IMR-90 (cell line): ENCODE measurements around the gene MAEA. TPM values are rescaled to one million over a fixed set of nuclear protein-coding genes. Genes with fewer than 3 reads are reported as not detected.

Source experiments
- ATAC-seq: fragments of 200-7000 bp; cut with Tn5 transposase; 2 replicates; pipeline ENCODE4 v1.9.1; 2020; ENCODE audit warnings: low read depth, mild to moderate bottlenecking, moderate library complexity
- BruUV-seq: library from RNA; stranded (reverse); fragments of 400-500 nt; replicated peaks from 2 replicates; lab custom pipeline; 2021; lab: Mats Ljungman, UMichigan
- CTCF ChIA-PET: fragments of 300-600 bp; formaldehyde crosslinking; extraction: SDS; loops from one replicate; lab custom pipeline; 2021; ENCODE audit warnings: antibody characterized with exemption; lab: Yijun Ruan, JAX
- POLR2A ChIA-PET: fragments of 300-600 bp; sonication (Branson Sonifier 250); formaldehyde crosslinking; loops from one replicate; lab custom pipeline; 2022; ENCODE audit warnings: antibody characterized with exemption; ENCODE audit not compliant: unreplicated experiment; lab: Charles Lee
- DNase-seq: peaks from one replicate; pipeline ENCODE4 v3.0.0; 2013
- H2AFZ ChIP-seq: replicated peaks from 2 replicates; pipeline ENCODE3; 2013; ENCODE audit warnings: low read length, mild to moderate bottlenecking; ENCODE audit not compliant: poor library complexity
- H2AK5ac ChIP-seq: 2 replicates; pipeline ENCODE4 v1.6.1; 2013; ENCODE audit warnings: low read depth, low read length, inconsistent platforms
- H2AK9ac ChIP-seq: replicated peaks from 2 replicates; pipeline ENCODE3; 2013; ENCODE audit warnings: mild to moderate bottlenecking, low read depth, low read length, moderate library complexity; ENCODE audit not compliant: poor library complexity
- H2BK120ac ChIP-seq: 2 replicates; pipeline ENCODE4 v1.6.1; 2013; ENCODE audit warnings: low read depth, low read length, inconsistent platforms
- H2BK15ac ChIP-seq: 3 replicates; pipeline ENCODE4 v1.6.1; 2013; ENCODE audit warnings: low read depth, low read length, inconsistent platforms
- H2BK20ac ChIP-seq: 2 replicates; pipeline ENCODE4 v1.6.1; 2013; ENCODE audit warnings: low read depth, mild to moderate bottlenecking, inconsistent platforms, low read length, moderate library complexity
- H2BK5ac ChIP-seq: 2 replicates; pipeline ENCODE4 v1.6.1; 2013; ENCODE audit warnings: mild to moderate bottlenecking, low read depth, low read length, inconsistent platforms; ENCODE audit not compliant: poor library complexity, severe bottlenecking
- H3K14ac ChIP-seq: replicated peaks from 2 replicates; pipeline ENCODE4 v1.6.1; 2013; ENCODE audit warnings: low read depth, low read length, inconsistent platforms
- H3K18ac ChIP-seq: 2 replicates; pipeline ENCODE4 v1.6.1; 2013; ENCODE audit warnings: low read depth, low read length, control low read depth
- H3K23ac ChIP-seq: 2 replicates; pipeline ENCODE4 v1.6.1; 2013; ENCODE audit warnings: low read depth, low read length, inconsistent platforms
- H3K27ac ChIP-seq: 2 replicates; pipeline ENCODE4 v1.5.1; 2013; ENCODE audit warnings: mild to moderate bottlenecking, control low read depth, low read length; ENCODE audit not compliant: insufficient read depth
- H3K27me3 ChIP-seq: 2 replicates; pipeline ENCODE4 v1.6.1; 2013; ENCODE audit warnings: low read length; ENCODE audit not compliant: control insufficient read depth, insufficient read depth
- H3K36me3 ChIP-seq: 2 replicates; pipeline ENCODE4 v1.6.1; 2013; ENCODE audit warnings: low read length, mixed read lengths; ENCODE audit not compliant: control insufficient read depth, insufficient read depth
- H3K4ac ChIP-seq: 2 replicates; pipeline ENCODE4 v1.6.1; 2013; ENCODE audit warnings: low read depth, low read length, inconsistent platforms
- H3K4me1 ChIP-seq: 2 replicates; pipeline ENCODE4 v1.6.1; 2013; ENCODE audit warnings: low read length, mixed read lengths; ENCODE audit not compliant: control insufficient read depth, insufficient read depth
- H3K4me2 ChIP-seq: 2 replicates; pipeline ENCODE4 v1.6.1; 2013; ENCODE audit warnings: low read depth, mild to moderate bottlenecking, control low read depth, low read length, moderate library complexity
- H3K4me3 ChIP-seq: 2 replicates; pipeline ENCODE4 v1.5.1; 2013; ENCODE audit warnings: low read depth, mild to moderate bottlenecking, control low read depth, low read length, moderate library complexity; ENCODE audit not compliant: insufficient read depth
- H3K56ac ChIP-seq: 2 replicates; pipeline ENCODE4 v1.6.1; 2013; ENCODE audit warnings: low read length, inconsistent platforms; ENCODE audit not compliant: insufficient read depth; ENCODE audit errors: extremely low read depth
- H3K79me1 ChIP-seq, 2 experiments: 2 replicates each; pipeline ENCODE4 v1.6.1; 2013; ENCODE audit warnings: low read length in 2 of 2, inconsistent platforms in 1 of 2, low read depth in 1 of 2
- H3K9ac ChIP-seq: 2 replicates; pipeline ENCODE4 v1.6.1; 2013; ENCODE audit warnings: low read depth, low read length, control low read depth
- H3K9me1 ChIP-seq: 2 replicates; pipeline ENCODE4 v1.6.1; 2013; ENCODE audit warnings: low read length, inconsistent platforms; ENCODE audit not compliant: insufficient read depth
- H3K9me3 ChIP-seq: 2 replicates; pipeline ENCODE4 v1.6.1; 2013; ENCODE audit warnings: low read length; ENCODE audit not compliant: control insufficient read depth, insufficient read depth
- H4K20me1 ChIP-seq: 2 replicates; pipeline ENCODE4 v1.6.1; 2013; ENCODE audit warnings: low read length, inconsistent platforms; ENCODE audit not compliant: insufficient read depth
- H4K5ac ChIP-seq: 2 replicates; pipeline ENCODE4 v1.6.1; 2013; ENCODE audit warnings: mild to moderate bottlenecking, low read depth, low read length, control low read depth
- H4K8ac ChIP-seq, 2 experiments: 2 replicates each; pipeline ENCODE4 v1.6.1; 2013; ENCODE audit warnings: low read depth in 2 of 2, low read length in 2 of 2, control low read depth in 1 of 2, inconsistent platforms in 1 of 2
- H4K91ac ChIP-seq: 2 replicates; pipeline ENCODE4 v1.6.1; 2013; ENCODE audit warnings: low read depth, low read length, inconsistent platforms; ENCODE audit not compliant: insufficient read depth
- BHLHE40 ChIP-seq: fragments of 150-350 bp; IDR thresholded peaks from 2 replicates; pipeline ENCODE4 v1.6.1; 2016; ENCODE audit warnings: mild to moderate bottlenecking, low read depth, low read length
- CEBPB ChIP-seq: IDR thresholded peaks from 2 replicates; pipeline ENCODE4 v1.6.1; 2012; ENCODE audit warnings: low read depth, low read length, improper control_type of control experiment
- CHD1 ChIP-seq: IDR thresholded peaks from 2 replicates; pipeline ENCODE4 v1.6.1; 2012; ENCODE audit warnings: low read depth, low read length, improper control_type of control experiment
- CTCF ChIP-seq: conservative IDR thresholded peaks from 2 replicates; pipeline ENCODE4 v1.5.1; 2012; ENCODE audit warnings: mild to moderate bottlenecking, low read depth, low read length, improper control_type of control experiment
- MAFK ChIP-seq: IDR thresholded peaks from 2 replicates; pipeline ENCODE4 v1.6.1; 2012; ENCODE audit warnings: low read depth, low read length, improper control_type of control experiment
- MXI1 ChIP-seq: IDR thresholded peaks from 2 replicates; pipeline ENCODE4 v1.6.1; 2012; ENCODE audit warnings: low read depth, mild to moderate bottlenecking, low read length, moderate library complexity, borderline replicate concordance
- NFE2L2 ChIP-seq: fragments of 150-350 bp; IDR thresholded peaks from 2 replicates; pipeline ENCODE4 v1.6.1; 2016; ENCODE audit warnings: low read depth, mild to moderate bottlenecking, low read length
- POLR2A ChIP-seq: IDR thresholded peaks from 2 replicates; pipeline ENCODE4 v1.6.1; 2012; ENCODE audit warnings: mild to moderate bottlenecking, low read depth, low read length
- RAD21 ChIP-seq: IDR thresholded peaks from 2 replicates; pipeline ENCODE4 v1.6.1; 2012; ENCODE audit warnings: low read length, improper control_type of control experiment
- RCOR1 ChIP-seq: IDR thresholded peaks from 2 replicates; pipeline ENCODE4 v1.6.1; 2012; ENCODE audit warnings: mild to moderate bottlenecking, low read length, improper control_type of control experiment; ENCODE audit not compliant: insufficient replicate concordance
- RFX5 ChIP-seq: IDR thresholded peaks from 2 replicates; pipeline ENCODE4 v1.8.0; 2012; ENCODE audit warnings: low read depth, mild to moderate bottlenecking, low read length, moderate library complexity
- USF2 ChIP-seq: fragments of 150-350 bp; IDR thresholded peaks from 2 replicates; pipeline ENCODE4 v1.6.1; 2017; ENCODE audit warnings: mild to moderate bottlenecking, antibody characterized with exemption, low read length, low read depth
- WGBS, 2 experiments: methylation state at CpG; one replicate each; pipeline versions ENCODE4 v1.1.5 to v1.1.7; 2013; ENCODE audit warnings: missing lambda C conversion rate in 2 of 2; ENCODE audit not compliant: insufficient read length in 1 of 2; ENCODE audit errors: extremely low coverage in 2 of 2; 5-methylcytosine and 5-hydroxymethylcytosine counted together
- dilution Hi-C: fragments of 300-500 bp; cut with HindIII; formaldehyde crosslinking; loops from one replicate; pipeline ENCODE4 v1.14.3; 2018; ENCODE audit warnings: low sequenced_read_pairs; ENCODE audit not compliant: unreplicated experiment
- in situ Hi-C: fragments of 300-500 bp; cut with MboI; formaldehyde crosslinking; loops from 3 replicates; pipeline ENCODE4 v1.14.3; 2019; ENCODE audit warnings: low sequenced_read_pairs, inconsistent platforms, mixed read lengths
- intact Hi-C: fragments of 100-400 bp; cut with micrococcal nuclease; formaldehyde crosslinking; loops from 2 replicates; pipeline ENCODE4 v1.10.0; 2022
- polyA plus RNA-seq, 3 experiments: library from polyadenylated mRNA; depleted of rRNA; stranded (reverse); fragments of >200 nt; gene quantifications; 2 replicates each; pipeline ENCODE4 v1.2.3, GENCODE V29; 2012; ENCODE audit warnings: low replicate concordance in 1 of 3
- total RNA-seq: library from RNA; depleted of rRNA; stranded (reverse); fragments of >200 nt; gene quantifications from 2 replicates; pipeline ENCODE4 v1.2.3, GENCODE V29; 2012

The MAEA gene
- total and polyA plus RNA-seq, 2 of the 4 experiments (the other 2 are of a cell fraction), result 61.5 to 108 TPM

GRCh38 chr4:1381181-1381621, 91.5 kb downstream of the MAEA start:
- intact Hi-C loops (no loop called here), in situ Hi-C loops (no loop called here), dilution Hi-C loops (no loop called here)
- no peak overlapping the region for H2AFZ ChIP-seq
- no peak for TF ChIP-seq POLR2A
- no peak for TF ChIP-seq CEBPB
- no peak for TF ChIP-seq CHD1
- no peak for TF ChIP-seq MXI1
- TF ChIP-seq NFE2L2, result no peak
- TF ChIP-seq MAFK, result no peak
- no peak for TF ChIP-seq CTCF
- TF ChIP-seq RCOR1, result no peak
- no peak for TF ChIP-seq BHLHE40
- TF ChIP-seq USF2, result no peak
- no peak for TF ChIP-seq RFX5
- no peak for TF ChIP-seq RAD21
- ChIA-PET POLR2A (no interaction called here), CTCF (no interaction called here)
- H2BK5ac ChIP-seq, result no peak overlapping the region
- H3K23ac ChIP-seq, result no peak overlapping the region
- peaks cover 27% of the 10 kb centered on the region for H3K36me3 ChIP-seq
- no peak overlapping the region for H2AK9ac ChIP-seq
- no peak overlapping the region for H3K4me3 ChIP-seq
- no peaks in the 10 kb centered on the region for H3K9me3 ChIP-seq
- H3K79me1 ChIP-seq, result no peaks in the 10 kb centered on the region
- no peak overlapping the region for H4K5ac ChIP-seq
- H2BK120ac ChIP-seq, result no peak overlapping the region
- H3K27me3 ChIP-seq, result no peaks in the 10 kb centered on the region
- no peak overlapping the region for H2BK20ac ChIP-seq
- no TSS peak for BruUV-seq
- no peak overlapping the region for H2AK5ac ChIP-seq
- no peaks in the 10 kb centered on the region for H3K9me1 ChIP-seq
- 80% methylated on average over 1 of the region's 12 CpGs; no CpG with 5 or more reads in 1 of the 2 experiments for WGBS, 2 experiments
- no peak overlapping the region for H3K56ac ChIP-seq
- H3K9ac ChIP-seq, result no peak overlapping the region
- no peak overlapping the region for H3K27ac ChIP-seq
- H3K14ac ChIP-seq, result no peak overlapping the region
- H2BK15ac ChIP-seq, result no peak overlapping the region
- H4K20me1 ChIP-seq, result no peaks in the 10 kb centered on the region
- no peak for DNase-seq
- ATAC-seq, result no peak
- H3K4me2 ChIP-seq, result no peak overlapping the region
- no peak overlapping the region for H3K4ac ChIP-seq
- H3K18ac ChIP-seq, result no peak overlapping the region
- H3K4me1 ChIP-seq, result no peaks in the 10 kb centered on the region
- no peak overlapping the region for H4K8ac ChIP-seq
- no peak overlapping the region for H4K91ac ChIP-seq
